Calu3 (cell line): ENCODE data around the gene TMEM40. TPM values are rescaled to one million over a fixed set of nuclear protein-coding genes. Genes with fewer than 3 reads are reported as not detected.

Experiments used
- BruUV-seq: library from RNA; stranded (reverse); fragments of 400-500 nt; replicated peaks from 2 replicates; lab custom pipeline; 2021; lab: Mats Ljungman, UMichigan
- CTCF ChIA-PET: fragments of 300-600 bp; sonication (Branson Sonifier 250); formaldehyde crosslinking; loops from one replicate; lab custom pipeline; 2022; ENCODE audit warnings: antibody characterized with exemption; lab: Charles Lee
- DNase-seq: peaks from one replicate; pipeline ENCODE4 v3.0.0; 2022
- H3K27ac Mint-ChIP-seq: one replicate; pipeline ENCODE4 v1.8.0; 2022; ENCODE audit warnings: mixed read lengths; ENCODE audit not compliant: unreplicated experiment
- H3K27me3 Mint-ChIP-seq: one replicate; pipeline ENCODE4 v1.8.0; 2022; ENCODE audit warnings: mixed read lengths; ENCODE audit not compliant: unreplicated experiment
- H3K36me3 Mint-ChIP-seq: one replicate; pipeline ENCODE4 v1.8.0; 2022; ENCODE audit warnings: mild to moderate bottlenecking, moderate library complexity, mixed read lengths; ENCODE audit not compliant: insufficient read depth, unreplicated experiment
- H3K4me1 Mint-ChIP-seq: one replicate; pipeline ENCODE4 v1.8.0; 2022; ENCODE audit warnings: mild to moderate bottlenecking, low read depth, mixed read lengths; ENCODE audit not compliant: unreplicated experiment
- H3K4me3 Mint-ChIP-seq: one replicate; pipeline ENCODE4 v1.8.0; 2022; ENCODE audit warnings: mild to moderate bottlenecking, low read depth, moderate library complexity, mixed read lengths; ENCODE audit not compliant: unreplicated experiment
- H3K9me3 Mint-ChIP-seq: one replicate; pipeline ENCODE4 v1.8.0; 2022; ENCODE audit warnings: low read depth, mixed read lengths; ENCODE audit not compliant: unreplicated experiment
- intact Hi-C: fragments of 100-400 bp; cut with micrococcal nuclease; formaldehyde crosslinking; loops from one replicate; pipeline ENCODE4 v1.10.0; 2022; ENCODE audit not compliant: unreplicated experiment
- total RNA-seq: library from RNA; stranded (reverse); gene quantifications from 2 replicates; pipeline ENCODE4 v1.2.3, GENCODE V29; 2022
- TF ChIP-seq, protein P1 (sequence below): fragments of 200-600 bp; IDR thresholded peaks from one replicate; pipeline ENCODE4 v1.8.0; 2022; ENCODE audit warnings: antibody characterized with exemption; ENCODE audit not compliant: unreplicated experiment

TMEM40 gene
- total RNA-seq, 1 experiment from 2014 or later = 0.42 TPM

DNA sequence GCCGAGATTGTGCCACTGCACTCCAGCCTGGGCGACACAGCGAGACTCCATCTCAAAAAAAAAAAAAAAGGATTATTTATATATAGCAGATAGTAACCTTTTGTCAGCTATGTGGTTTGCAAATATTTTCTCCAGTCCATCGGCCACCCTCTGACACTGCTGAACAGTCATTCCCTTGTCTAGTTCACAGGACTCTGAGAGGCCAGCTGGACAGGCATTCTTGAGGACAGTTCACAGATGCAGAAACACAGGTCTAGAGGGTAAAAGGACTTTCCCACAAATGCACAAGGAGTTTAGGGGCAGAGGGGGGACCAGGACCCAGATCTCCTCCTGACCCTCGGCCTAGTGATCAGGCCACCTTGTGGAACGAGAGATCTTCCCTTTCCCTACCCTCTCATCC lies 7.5 kb upstream of the TMEM40 start:
- Mint-ChIP-seq H3K4me3 (no peak overlapping the region), H3K36me3 (no peaks in the 10 kb centered on the region), H3K27ac (no peak overlapping the region), H3K9me3 (no peaks in the 10 kb centered on the region), H3K4me1 (peaks cover 7% of the 10 kb centered on the region), H3K27me3 (peaks cover 19% of the 10 kb centered on the region)
- BruUV-seq = no TSS peak
- DNase-seq = no peak
- CTCF ChIA-PET = interaction anchor here (0.6 kb wide), 1 partner anchor 822 kb away, joined by 3 read pairs; no protein-coding TSS in a partner anchor
- intact Hi-C loops = no loop called here
- TF ChIP-seq, protein P1, sequence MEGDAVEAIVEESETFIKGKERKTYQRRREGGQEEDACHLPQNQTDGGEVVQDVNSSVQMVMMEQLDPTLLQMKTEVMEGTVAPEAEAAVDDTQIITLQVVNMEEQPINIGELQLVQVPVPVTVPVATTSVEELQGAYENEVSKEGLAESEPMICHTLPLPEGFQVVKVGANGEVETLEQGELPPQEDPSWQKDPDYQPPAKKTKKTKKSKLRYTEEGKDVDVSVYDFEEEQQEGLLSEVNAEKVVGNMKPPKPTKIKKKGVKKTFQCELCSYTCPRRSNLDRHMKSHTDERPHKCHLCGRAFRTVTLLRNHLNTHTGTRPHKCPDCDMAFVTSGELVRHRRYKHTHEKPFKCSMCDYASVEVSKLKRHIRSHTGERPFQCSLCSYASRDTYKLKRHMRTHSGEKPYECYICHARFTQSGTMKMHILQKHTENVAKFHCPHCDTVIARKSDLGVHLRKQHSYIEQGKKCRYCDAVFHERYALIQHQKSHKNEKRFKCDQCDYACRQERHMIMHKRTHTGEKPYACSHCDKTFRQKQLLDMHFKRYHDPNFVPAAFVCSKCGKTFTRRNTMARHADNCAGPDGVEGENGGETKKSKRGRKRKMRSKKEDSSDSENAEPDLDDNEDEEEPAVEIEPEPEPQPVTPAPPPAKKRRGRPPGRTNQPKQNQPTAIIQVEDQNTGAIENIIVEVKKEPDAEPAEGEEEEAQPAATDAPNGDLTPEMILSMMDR = no peak

DNA sequence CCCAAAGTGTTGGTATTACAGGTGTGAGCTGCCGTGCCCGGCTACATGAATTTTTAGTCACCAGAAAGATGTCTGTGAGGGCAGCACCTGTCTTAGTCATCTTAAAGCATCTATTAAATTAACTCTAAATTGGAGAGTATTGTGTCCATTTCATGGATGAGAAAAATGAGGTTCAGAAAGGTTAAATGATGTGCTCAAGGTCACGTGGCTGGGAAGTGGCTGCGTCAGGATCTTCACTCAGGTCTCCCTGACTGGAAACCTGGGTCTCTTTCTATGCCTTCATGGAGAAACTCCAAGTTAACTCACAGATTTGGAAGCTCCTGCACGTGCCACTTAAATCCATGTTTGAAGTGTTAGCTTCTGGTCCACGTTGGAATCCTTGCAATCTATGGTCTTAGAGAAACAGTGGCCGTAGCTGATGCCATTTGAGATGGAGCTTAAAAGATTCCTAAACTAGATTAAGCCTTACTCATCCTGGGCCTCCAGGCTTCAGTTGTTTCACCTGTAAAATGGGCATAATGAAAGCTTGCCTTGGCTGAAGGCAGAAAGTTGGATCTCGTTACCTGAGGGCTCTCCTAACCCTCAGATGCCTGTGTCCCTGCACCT lies 5.2 kb upstream of the TMEM40 start:
- no peaks in the 10 kb centered on the region for H3K9me3 Mint-ChIP-seq
- peaks cover 20% of the 10 kb centered on the region for H3K4me1 Mint-ChIP-seq
- H3K4me3 Mint-ChIP-seq = no peak overlapping the region
- H3K27ac Mint-ChIP-seq = no peak overlapping the region
- no peak for DNase-seq
- no TSS peak for BruUV-seq
- peaks cover 15% of the 10 kb centered on the region for H3K27me3 Mint-ChIP-seq
- TF ChIP-seq, protein P1 = no peak
- H3K36me3 Mint-ChIP-seq = no peaks in the 10 kb centered on the region
- CTCF ChIA-PET = interaction anchor here (1.3 kb wide), 1 partner anchor 17 kb away, joined by 3 read pairs; no protein-coding TSS in a partner anchor
- intact Hi-C loops = no loop called here

DNA sequence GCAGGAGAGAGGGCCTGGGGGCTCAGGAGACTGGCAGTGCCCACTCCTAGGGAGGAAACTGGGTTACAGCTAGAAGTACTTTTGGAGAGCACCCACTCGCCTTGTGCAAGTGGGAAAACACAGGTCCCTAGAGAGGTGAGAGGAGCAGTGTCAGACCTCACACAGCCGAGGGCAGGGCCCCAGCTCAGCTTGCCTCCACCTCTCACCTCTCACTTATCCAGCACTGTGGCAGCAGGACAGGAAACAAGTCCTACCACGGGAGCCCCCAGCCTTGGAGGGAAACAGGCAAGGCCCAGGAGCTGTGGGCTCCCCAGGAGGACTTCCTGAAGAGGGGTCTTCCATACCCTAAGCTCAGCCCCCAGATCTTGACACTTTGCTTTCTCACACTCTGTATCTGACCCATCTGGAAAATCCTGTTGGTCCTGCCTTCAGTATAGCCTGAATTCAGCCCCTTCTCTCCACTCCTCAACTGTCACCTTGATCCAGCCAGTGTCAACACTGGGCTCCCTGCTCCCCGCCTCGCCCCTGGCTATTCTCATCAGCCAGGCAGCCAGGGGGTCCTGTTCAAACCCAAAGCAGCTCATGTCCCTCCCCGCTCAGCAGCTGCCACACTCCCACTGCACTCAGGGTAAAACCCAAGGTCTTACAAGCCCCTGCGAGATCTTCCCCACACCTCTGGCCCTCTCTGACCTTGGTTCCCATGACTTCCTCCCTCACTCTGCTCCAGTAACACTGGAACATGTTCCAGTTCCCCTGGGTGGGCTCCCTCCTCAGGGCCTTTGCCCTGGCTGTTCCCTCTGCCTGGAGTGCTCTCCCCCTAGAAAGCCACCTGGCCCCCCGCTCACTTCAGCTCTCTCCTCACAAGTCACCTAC lies 870 bp upstream of the TMEM40 start:
- intact Hi-C loops = no loop called here
- H3K27ac Mint-ChIP-seq = peak overlapping the region; percentile 17
- H3K4me3 Mint-ChIP-seq = no peak overlapping the region
- H3K27me3 Mint-ChIP-seq = no peaks in the 10 kb centered on the region
- BruUV-seq = no TSS peak
- peaks cover 25% of the 10 kb centered on the region for H3K4me1 Mint-ChIP-seq
- CTCF ChIA-PET = interaction anchor here (0.7 kb wide), 1 partner anchor 1726 kb away, joined by 4 read pairs; no protein-coding TSS in a partner anchor
- H3K36me3 Mint-ChIP-seq = no peaks in the 10 kb centered on the region
- TF ChIP-seq, protein P1 = no peak
- no peaks in the 10 kb centered on the region for H3K9me3 Mint-ChIP-seq
- no peak for DNase-seq

DNA sequence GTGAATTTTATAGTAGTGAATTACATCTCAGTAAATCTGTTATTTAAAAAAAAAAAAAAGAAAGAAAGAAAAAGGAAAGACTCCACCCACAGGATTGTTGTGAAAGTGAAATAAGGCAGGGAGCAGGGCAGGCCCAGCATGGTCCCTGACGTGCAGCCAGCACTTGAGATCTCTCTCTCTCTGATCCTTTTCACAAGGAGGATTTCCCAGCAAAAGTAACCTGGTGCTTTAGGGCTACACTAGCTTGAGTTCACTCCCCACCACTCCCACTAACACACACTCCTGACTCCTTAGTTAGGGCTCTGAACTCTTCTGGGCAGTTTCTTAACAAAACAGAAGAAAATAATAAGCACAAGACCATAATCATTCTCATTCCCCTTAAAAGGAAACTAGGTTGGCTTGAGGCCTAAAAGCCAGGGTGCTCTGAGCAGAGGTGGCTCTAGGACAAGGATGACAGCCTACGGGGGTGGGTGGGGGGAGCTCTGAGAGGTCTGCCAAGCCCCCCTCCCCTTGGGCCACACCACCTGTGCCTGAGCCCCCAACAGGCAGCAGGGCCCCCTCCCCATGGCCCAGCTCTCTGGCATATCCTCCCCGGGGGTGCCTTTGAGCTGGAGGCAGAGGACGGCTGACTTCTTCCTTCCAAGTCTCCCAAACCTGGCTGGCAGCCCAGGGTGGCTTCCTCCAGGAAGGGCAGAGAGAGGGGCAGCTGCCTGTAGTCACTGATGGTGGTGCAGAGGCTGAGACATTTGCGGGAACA lies 856 bp downstream of the TMEM40 start:
- CTCF ChIA-PET = no interaction called here
- no peaks in the 10 kb centered on the region for H3K9me3 Mint-ChIP-seq
- BruUV-seq = no TSS peak
- no peak overlapping the region for H3K4me3 Mint-ChIP-seq
- no peak overlapping the region for H3K27ac Mint-ChIP-seq
- intact Hi-C loops = no loop called here
- peaks cover 6% of the 10 kb centered on the region for H3K36me3 Mint-ChIP-seq
- no peaks in the 10 kb centered on the region for H3K27me3 Mint-ChIP-seq
- DNase-seq = no peak
- TF ChIP-seq, protein P1 = no peak
- peaks cover 33% of the 10 kb centered on the region for H3K4me1 Mint-ChIP-seq
